D721Med (cell line): ENCODE results near the gene FBLN2.

ENCODE experiments used
- DNase-seq: peaks from one replicate; pipeline ENCODE4 v3.0.0; 2011; ENCODE audit warnings: low spot score; ENCODE audit not compliant: insufficient read length
- FAIRE-seq: peaks from 2 replicates; lab custom pipeline; 2011; peaks lifted over from hg19 to GRCh38; lab: Jason Lieb, UNC
- CTCF ChIP-seq: IDR thresholded peaks from 2 replicates; pipeline ENCODE4 v1.5.1; 2012; ENCODE audit warnings: mild to moderate bottlenecking, control low read depth; ENCODE audit not compliant: insufficient read depth; ENCODE audit errors: missing control alignments

Gene FBLN2

GRCh38 chr3:13626915-13627460 is 78.1 kb downstream of the FBLN2 start:
- FAIRE-seq, result no peak
- no peak for DNase-seq
- TF ChIP-seq CTCF, result no peak

GRCh38 chr3:13627681-13628080 is 78.8 kb downstream of the FBLN2 start:
- TF ChIP-seq CTCF, result no peak
- FAIRE-seq, result no peak
- DNase-seq, result no peak

GRCh38 chr3:13628432-13628831 is 79.5 kb downstream of the FBLN2 start:
- FAIRE-seq, result no peak

GRCh38 chr3:13628841-13629551 is 80.1 kb downstream of the FBLN2 start:
- DNase-seq, result no peak
- no peak for TF ChIP-seq CTCF
- FAIRE-seq, result no peak

More at GRCh38 chr3:13628432-13628831, 79.5 kb downstream of the FBLN2 start:
- DNase-seq, result no peak
- no peak for TF ChIP-seq CTCF

- DNase-seq (no peak), FAIRE-seq (no peak)
- no peak for TF ChIP-seq CTCF
Observed at GRCh38 chr3:13629644-13630043, 80.7 kb downstream of the FBLN2 start.

GRCh38 chr3:13631256-13631655 is 82.3 kb downstream of the FBLN2 start:
- no peak for TF ChIP-seq CTCF
- FAIRE-seq, result no peak

GRCh38 chr3:13633176-13633575 is 84.3 kb downstream of the FBLN2 start:
- TF ChIP-seq CTCF, result no peak
- DNase-seq (no peak), FAIRE-seq (no peak)

More at GRCh38 chr3:13631256-13631655, 82.3 kb downstream of the FBLN2 start:
- no peak for DNase-seq
